HepG2 (cell line): ENCODE measurements around the gene MMP24OS. TPM values are rescaled to one million over a fixed set of nuclear protein-coding genes. Genes with fewer than 3 reads are reported as not detected.

Experiments used
- ATF2 ChIP-seq: sonication (generic); formaldehyde crosslinking; IDR thresholded peaks from 2 replicates; pipeline ENCODE4 v1.4.0; 2020; ENCODE audit warnings: missing genetic modification reagents
- GPBP1L1 ChIP-seq: sonication (generic); formaldehyde crosslinking; IDR thresholded peaks from 2 replicates; pipeline ENCODE4 v1.5.0; 2020; ENCODE audit warnings: mild to moderate bottlenecking, missing genetic modification reagents
- IRF9 ChIP-seq: sonication (generic); formaldehyde crosslinking; IDR thresholded peaks from 2 replicates; pipeline ENCODE4 v1.8.0; 2022; ENCODE audit warnings: missing genetic modification reagents, mild to moderate bottlenecking, borderline replicate concordance
- KDM4B ChIP-seq: sonication (generic); formaldehyde crosslinking; IDR thresholded peaks from 2 replicates; pipeline ENCODE4 v1.4.0; 2020; ENCODE audit warnings: missing genetic modification reagents
- NFE2 ChIP-seq: sonication (generic); formaldehyde crosslinking; IDR thresholded peaks from 2 replicates; pipeline ENCODE4 v1.4.0; 2020; ENCODE audit warnings: missing genetic modification reagents
- NFIC ChIP-seq: IDR thresholded peaks from 2 replicates; pipeline ENCODE4 v1.6.1; 2012; ENCODE audit warnings: mild to moderate bottlenecking, low read length, inconsistent platforms
- SALL1 ChIP-seq: sonication (generic); formaldehyde crosslinking; IDR thresholded peaks from 2 replicates; pipeline ENCODE4 v1.8.0; 2022; ENCODE audit warnings: mild to moderate bottlenecking, missing genetic modification reagents
- SRY ChIP-seq: sonication (generic); formaldehyde crosslinking; IDR thresholded peaks from 2 replicates; pipeline ENCODE4 v1.8.0; 2022; ENCODE audit warnings: mild to moderate bottlenecking, missing genetic modification reagents
- SYNCRIP ChIP-seq: fragments of 200-400 bp; formaldehyde crosslinking; IDR thresholded peaks from 2 replicates; pipeline ENCODE4 v1.6.1; 2018; ENCODE audit warnings: mild to moderate bottlenecking, low read depth, low read length; ENCODE audit not compliant: insufficient read depth
- THAP11 ChIP-seq: IDR thresholded peaks from 2 replicates; pipeline ENCODE4 v1.6.1; 2016; ENCODE audit warnings: missing biosample characterization, missing genetic modification reagents
- TIGD3 ChIP-seq: sonication (generic); formaldehyde crosslinking; IDR thresholded peaks from 2 replicates; pipeline ENCODE4 v1.5.1; 2020; ENCODE audit warnings: mild to moderate bottlenecking, missing genetic modification reagents, borderline replicate concordance
- TRAFD1 ChIP-seq: sonication (generic); formaldehyde crosslinking; IDR thresholded peaks from 2 replicates; pipeline ENCODE4 v1.5.1; 2020; ENCODE audit warnings: missing genetic modification reagents, mild to moderate bottlenecking, borderline replicate concordance
- ZFP91 ChIP-seq: sonication (generic); formaldehyde crosslinking; IDR thresholded peaks from 2 replicates; pipeline ENCODE4 v1.9.0; 2022; ENCODE audit warnings: missing genetic modification reagents, mild to moderate bottlenecking, borderline replicate concordance
- ZNF143 ChIP-seq: sonication (generic); formaldehyde crosslinking; IDR thresholded peaks from 2 replicates; pipeline ENCODE4 v1.4.0; 2020; ENCODE audit warnings: missing genetic modification reagents
- ZNF691 ChIP-seq: sonication (generic); formaldehyde crosslinking; IDR thresholded peaks from 2 replicates; pipeline ENCODE4 v1.4.0; 2020; ENCODE audit warnings: missing genetic modification reagents, low read depth, mild to moderate bottlenecking, borderline replicate concordance
- ZNF761 ChIP-seq: sonication (generic); formaldehyde crosslinking; conservative IDR thresholded peaks from 2 replicates; pipeline ENCODE4 v1.4.0; 2020; ENCODE audit warnings: mild to moderate bottlenecking, missing genetic modification reagents
- ZNF850 ChIP-seq: sonication (generic); formaldehyde crosslinking; conservative IDR thresholded peaks from 2 replicates; pipeline ENCODE4 v1.9.0; 2021; ENCODE audit warnings: mild to moderate bottlenecking, missing genetic modification reagents
- ZZZ3 ChIP-seq: sonication (generic); formaldehyde crosslinking; IDR thresholded peaks from 2 replicates; pipeline ENCODE4 v1.4.0; 2020; ENCODE audit warnings: missing genetic modification reagents, mild to moderate bottlenecking, borderline replicate concordance
- polyA plus RNA-seq, 8 experiments: library from polyadenylated mRNA; depleted of rRNA in 3 of 8; stranded (reverse) in 7 of 8; unstranded in 1 of 8; fragments of >200 nt; fragmentation: Illumina TruSeq in 4 of 8; extraction: Trizol in 4 of 8; gene quantifications; 2 replicates each; pipeline versions ENCODE4 v1.2.1 to v1.2.3, GENCODE V29; 2011 to 2016; ENCODE audit warnings: low read depth in 4 of 8, missing spikeins in 1 of 8, mixed read lengths in 1 of 8; ENCODE audit not compliant: insufficient read depth in 1 of 8
- total RNA-seq, 5 experiments: library from RNA; depleted of rRNA; stranded (reverse); fragments of >200 nt; fragmentation: Illumina TruSeq; extraction: Trizol; gene quantifications; 2 replicates each; pipeline ENCODE4 v1.2.3, GENCODE V29; 2016; ENCODE audit warnings: low read depth in 1 of 5

MMP24OS gene
- total and polyA plus RNA-seq, 2 of the 13 experiments (the other 11 are each of a cell fraction or from before 2014, with no cell fraction given) = 6.0 to 8.5 TPM

- TF ChIP-seq ZNF691 (no peak), TRAFD1 (CRISPR knock-in tag) (peak; percentile 85; the same call in 1 of the 2 replicates), GPBP1L1 (no peak), NFIC (peak; percentile 98), ZZZ3 (CRISPR knock-in tag) (no peak), ZNF761 (CRISPR knock-in tag) (peak; percentile 98), NFE2 (no peak), ATF2 (CRISPR knock-in tag) (peak; percentile 92), SALL1 (CRISPR knock-in tag) (peak; percentile 94), ZFP91 (CRISPR knock-in tag) (peak; percentile 1; the same call in 1 of the 2 replicates), SRY (peak; percentile 84; the same call in 1 of the 2 replicates), KDM4B (CRISPR knock-in tag) (peak; percentile 95), ZNF143 (CRISPR knock-in tag) (peak; percentile 51; the same call in 1 of the 2 replicates), TIGD3 (CRISPR knock-in tag) (no peak; the same call in 1 of the 2 replicates), THAP11 (peak; percentile 86), ZNF850 (CRISPR knock-in tag) (no peak), SYNCRIP (no peak), IRF9 (CRISPR knock-in tag) (0 out of 2 replicates have a peak, but pooled peaks have one; percentile 49)
These were observed 49.4 kb upstream of the MMP24OS start (continued) for GRCh38 chr20:35327074-35327976.
